Neural progenitor cell (in vitro differentiated cells): ENCODE measurements around the gene FABP1. TPM values are rescaled to one million over a fixed set of nuclear protein-coding genes. Genes with fewer than 3 reads are reported as not detected.

Source experiments
- DNase-seq: peaks from one replicate; pipeline ENCODE4 v3.0.0-alpha.2; 2016; ENCODE audit warnings: low spot score
- H2AFZ ChIP-seq: fragments of 200-600 bp; sonication (generic); replicated peaks from 2 replicates; pipeline ENCODE4 v1.6.1; 2016; ENCODE audit warnings: antibody characterized with exemption
- H3F3A ChIP-seq: fragments of 200-600 bp; sonication (generic); 2 replicates; pipeline ENCODE4 v1.6.1; 2016; ENCODE audit warnings: antibody characterized with exemption, low read depth
- H3K27ac ChIP-seq: fragments of 200-600 bp; sonication (generic); 2 replicates; pipeline ENCODE4 v1.5.1; 2016; ENCODE audit warnings: mild to moderate bottlenecking
- H3K27me3 ChIP-seq: fragments of 200-600 bp; sonication (generic); 2 replicates; pipeline ENCODE4 v1.6.1; 2016; ENCODE audit warnings: mild to moderate bottlenecking, moderate library complexity
- H3K36me3 ChIP-seq: fragments of 200-600 bp; sonication (generic); 2 replicates; pipeline ENCODE4 v1.5.1; 2016
- H3K4me1 ChIP-seq: fragments of 200-600 bp; sonication (generic); 2 replicates; pipeline ENCODE4 v1.6.1; 2016; ENCODE audit warnings: mixed run types
- H3K4me2 ChIP-seq: fragments of 200-600 bp; sonication (generic); 2 replicates; pipeline ENCODE4 v1.6.1; 2016
- H3K4me3 ChIP-seq: fragments of 200-600 bp; sonication (generic); 2 replicates; pipeline ENCODE4 v1.5.1; 2016
- H3K79me2 ChIP-seq: fragments of 200-600 bp; sonication (generic); 2 replicates; pipeline ENCODE4 v1.6.1; 2016; ENCODE audit warnings: low read depth
- H3K9ac ChIP-seq: fragments of 200-600 bp; sonication (generic); 2 replicates; pipeline ENCODE4 v1.6.1; 2016
- H3K9me3 ChIP-seq: fragments of 200-600 bp; sonication (generic); 2 replicates; pipeline ENCODE4 v1.5.1; 2016; ENCODE audit warnings: low read depth
- H4K20me1 ChIP-seq: fragments of 200-600 bp; sonication (generic); 2 replicates; pipeline ENCODE4 v1.6.1; 2016; ENCODE audit warnings: low read depth
- H3K27ac Mint-ChIP-seq: 3 replicates; pipeline ENCODE4 v1.8.0; 2021; ENCODE audit warnings: mixed read lengths
- H3K27me3 Mint-ChIP-seq: 2 replicates; pipeline ENCODE4 v1.8.0; 2022; ENCODE audit warnings: low read depth, mild to moderate bottlenecking, inconsistent platforms, moderate library complexity, mixed read lengths; ENCODE audit not compliant: insufficient read depth
- H3K36me3 Mint-ChIP-seq: 3 replicates; pipeline ENCODE4 v1.8.0; 2021; ENCODE audit warnings: mixed read lengths
- H3K4me1 Mint-ChIP-seq: 3 replicates; pipeline ENCODE4 v1.8.0; 2021; ENCODE audit warnings: mixed read lengths
- H3K4me3 Mint-ChIP-seq: 3 replicates; pipeline ENCODE4 v1.8.0; 2021; ENCODE audit warnings: mild to moderate bottlenecking, moderate library complexity, mixed read lengths
- H3K9me3 Mint-ChIP-seq: 3 replicates; pipeline ENCODE4 v1.8.0; 2020; ENCODE audit warnings: mixed read lengths
- EZH2 ChIP-seq: fragments of 200-600 bp; sonication (generic); IDR thresholded peaks from 2 replicates; pipeline ENCODE4 v1.6.1; 2017; ENCODE audit warnings: antibody characterized with exemption, mild to moderate bottlenecking, moderate library complexity
- EZH2phosphoT487 ChIP-seq: fragments of 200-600 bp; sonication (generic); IDR thresholded peaks from 2 replicates; pipeline ENCODE4 v1.6.1; 2017; ENCODE audit warnings: antibody characterized with exemption
- total RNA-seq: library from RNA; depleted of rRNA; stranded (reverse); fragments of >200 nt; gene quantifications from 2 replicates; pipeline ENCODE4 v1.2.3, GENCODE V29; 2015; ENCODE audit warnings: low replicate concordance
- TF ChIP-seq, protein P1 (sequence below): fragments of 200-600 bp; sonication (generic); IDR thresholded peaks from 2 replicates; pipeline ENCODE4 v1.5.1; 2017; ENCODE audit warnings: antibody characterized with exemption, mild to moderate bottlenecking

The FABP1 gene
- total RNA-seq, 1 donor from 2014 or later = not detected

DNA sequence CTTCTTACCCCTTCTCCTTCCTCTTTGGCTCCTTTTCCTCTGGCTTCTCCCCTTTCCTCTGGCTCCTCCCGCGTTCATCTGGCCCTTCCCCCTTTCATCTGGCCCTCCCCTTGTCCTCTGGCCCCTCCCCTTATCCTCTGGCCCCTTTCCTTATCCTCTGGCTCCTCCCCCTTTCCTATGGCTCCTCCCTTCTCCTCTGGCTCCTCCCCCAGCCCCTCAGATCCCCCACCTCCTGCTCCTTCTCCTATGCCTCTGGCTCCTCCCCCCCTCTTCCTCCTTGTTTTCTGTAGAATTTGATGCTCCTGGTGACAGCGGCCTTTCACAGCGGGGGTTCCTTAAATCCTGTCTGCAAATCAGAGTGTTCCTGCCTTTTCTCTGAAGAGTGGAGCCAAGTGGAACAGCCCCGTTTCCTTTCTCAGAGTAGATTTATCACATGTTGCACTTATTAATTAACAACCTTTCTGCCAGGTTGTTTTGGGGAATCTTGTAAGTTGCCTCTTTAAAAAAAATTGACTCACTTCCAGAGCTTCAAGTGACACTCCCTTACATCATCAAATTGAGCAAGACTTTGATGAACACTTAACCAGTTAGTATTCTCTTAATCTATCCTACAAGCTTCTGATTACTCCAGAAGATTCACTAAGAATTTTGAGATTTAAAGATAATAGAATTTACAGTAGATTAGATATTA is 27.9 kb downstream of the FABP1 start:
- H3K4me1 ChIP-seq = peaks cover 21% of the 10 kb centered on the region
- H2AFZ ChIP-seq = no peak overlapping the region
- no peak overlapping the region for H3K27ac ChIP-seq
- Mint-ChIP-seq H3K4me3 (no peak overlapping the region), H3K36me3 (no peaks in the 10 kb centered on the region), H3K4me1 (peaks cover 38% of the 10 kb centered on the region), H3K9me3 (no peaks in the 10 kb centered on the region), H3K27me3 (peaks cover 2% of the 10 kb centered on the region), H3K27ac (no peak overlapping the region)
- H4K20me1 ChIP-seq = no peaks in the 10 kb centered on the region
- peak overlapping the region; percentile 6 for H3K4me3 ChIP-seq
- TF ChIP-seq, protein P1, sequence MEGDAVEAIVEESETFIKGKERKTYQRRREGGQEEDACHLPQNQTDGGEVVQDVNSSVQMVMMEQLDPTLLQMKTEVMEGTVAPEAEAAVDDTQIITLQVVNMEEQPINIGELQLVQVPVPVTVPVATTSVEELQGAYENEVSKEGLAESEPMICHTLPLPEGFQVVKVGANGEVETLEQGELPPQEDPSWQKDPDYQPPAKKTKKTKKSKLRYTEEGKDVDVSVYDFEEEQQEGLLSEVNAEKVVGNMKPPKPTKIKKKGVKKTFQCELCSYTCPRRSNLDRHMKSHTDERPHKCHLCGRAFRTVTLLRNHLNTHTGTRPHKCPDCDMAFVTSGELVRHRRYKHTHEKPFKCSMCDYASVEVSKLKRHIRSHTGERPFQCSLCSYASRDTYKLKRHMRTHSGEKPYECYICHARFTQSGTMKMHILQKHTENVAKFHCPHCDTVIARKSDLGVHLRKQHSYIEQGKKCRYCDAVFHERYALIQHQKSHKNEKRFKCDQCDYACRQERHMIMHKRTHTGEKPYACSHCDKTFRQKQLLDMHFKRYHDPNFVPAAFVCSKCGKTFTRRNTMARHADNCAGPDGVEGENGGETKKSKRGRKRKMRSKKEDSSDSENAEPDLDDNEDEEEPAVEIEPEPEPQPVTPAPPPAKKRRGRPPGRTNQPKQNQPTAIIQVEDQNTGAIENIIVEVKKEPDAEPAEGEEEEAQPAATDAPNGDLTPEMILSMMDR = no peak
- TF ChIP-seq EZH2phosphoT487 (no peak), EZH2 (no peak)
- H3K27me3 ChIP-seq = no peaks in the 10 kb centered on the region
- H3K9ac ChIP-seq = no peak overlapping the region
- peaks cover 7% of the 10 kb centered on the region for H3F3A ChIP-seq
- peak; percentile 93 for DNase-seq
- H3K36me3 ChIP-seq = no peaks in the 10 kb centered on the region
- H3K79me2 ChIP-seq = no peaks in the 10 kb centered on the region
- no peaks in the 10 kb centered on the region for H3K9me3 ChIP-seq
- H3K4me2 ChIP-seq = peak overlapping the region; percentile 62

DNA sequence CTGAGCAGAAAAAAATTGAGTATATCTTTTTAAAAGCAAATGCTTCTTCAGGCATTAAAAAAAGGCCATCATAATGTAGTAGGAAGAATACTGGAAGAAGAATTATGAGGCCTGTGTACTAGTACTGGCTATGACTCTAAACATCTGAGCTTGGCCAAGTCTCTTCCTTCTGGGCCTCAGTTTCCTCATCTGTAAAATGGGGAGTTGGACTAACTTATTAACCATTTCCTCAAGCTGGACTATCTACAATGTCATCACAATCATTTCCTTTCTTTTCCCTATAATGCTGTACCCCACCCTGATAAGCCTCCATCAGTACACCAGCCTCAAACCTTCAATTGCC is 29.3 kb downstream of the FABP1 start:
- H3K4me3 ChIP-seq = no peak overlapping the region
- Mint-ChIP-seq H3K4me3 (no peak overlapping the region), H3K36me3 (no peaks in the 10 kb centered on the region), H3K9me3 (no peaks in the 10 kb centered on the region), H3K4me1 (peaks cover 49% of the 10 kb centered on the region), H3K27me3 (peaks cover 8% of the 10 kb centered on the region), H3K27ac (no peak overlapping the region)
- H3F3A ChIP-seq = peaks cover 7% of the 10 kb centered on the region
- no peaks in the 10 kb centered on the region for H3K9me3 ChIP-seq
- H3K27me3 ChIP-seq = no peaks in the 10 kb centered on the region
- no peak overlapping the region for H3K9ac ChIP-seq
- H4K20me1 ChIP-seq = no peaks in the 10 kb centered on the region
- DNase-seq = no peak
- no peak overlapping the region for H2AFZ ChIP-seq
- no peaks in the 10 kb centered on the region for H3K36me3 ChIP-seq
- H3K4me1 ChIP-seq = peaks cover 31% of the 10 kb centered on the region
- H3K4me2 ChIP-seq = no peak overlapping the region
- no peaks in the 10 kb centered on the region for H3K79me2 ChIP-seq
- no peak overlapping the region for H3K27ac ChIP-seq
- TF ChIP-seq EZH2phosphoT487 (no peak), EZH2 (no peak)
- TF ChIP-seq, protein P1 = no peak

DNA sequence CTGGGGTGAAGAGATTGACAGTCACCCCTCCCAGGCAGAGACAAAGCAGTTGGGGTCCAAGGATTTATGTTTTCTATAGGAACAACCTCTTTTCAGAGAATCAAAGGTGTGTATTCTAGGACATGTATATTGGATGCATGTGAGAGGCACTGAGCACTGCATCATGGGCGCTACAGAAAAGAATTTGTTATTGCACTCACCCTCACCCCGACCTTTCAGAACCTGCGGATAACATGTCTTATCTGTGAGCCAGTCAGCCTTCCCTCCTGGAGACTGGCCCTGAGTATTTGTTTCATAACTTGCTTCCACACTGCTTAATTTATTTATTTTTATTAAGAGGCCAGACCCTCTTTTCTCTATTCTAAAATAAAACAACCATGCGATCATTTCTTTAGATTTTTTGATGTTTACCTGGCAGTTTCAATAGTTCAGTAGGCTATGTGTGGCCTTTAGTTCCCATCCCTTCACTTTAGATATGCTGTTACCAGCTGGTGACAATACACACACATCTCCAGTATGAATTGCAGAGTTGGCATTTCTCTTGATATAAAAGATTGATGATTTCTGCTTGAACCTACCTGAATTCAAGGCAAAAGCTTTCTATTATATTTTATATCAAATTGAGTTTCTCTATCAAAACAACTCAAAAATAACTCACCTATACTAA is 29.8 kb downstream of the FABP1 start:
- Mint-ChIP-seq H3K27ac (no peak overlapping the region), H3K4me1 (peaks cover 49% of the 10 kb centered on the region), H3K36me3 (no peaks in the 10 kb centered on the region), H3K27me3 (peaks cover 10% of the 10 kb centered on the region), H3K9me3 (no peaks in the 10 kb centered on the region), H3K4me3 (no peak overlapping the region)
- Histone ChIP-seq H3K27me3 (no peaks in the 10 kb centered on the region), H3K27ac (no peak overlapping the region), H3K4me2 (no peak overlapping the region), H3K36me3 (no peaks in the 10 kb centered on the region), H3K9ac (no peak overlapping the region), H2AFZ (no peak overlapping the region), H3F3A (peaks cover 7% of the 10 kb centered on the region), H3K9me3 (no peaks in the 10 kb centered on the region), H3K4me1 (peaks cover 31% of the 10 kb centered on the region), H3K4me3 (no peak overlapping the region), H3K79me2 (no peaks in the 10 kb centered on the region), H4K20me1 (no peaks in the 10 kb centered on the region)
- DNase-seq = no peak
- no peak for TF ChIP-seq EZH2phosphoT487
- TF ChIP-seq, protein P1 = no peak
- no peak for TF ChIP-seq EZH2
